ENCODE measurements around the gene AACS. TPM values are rescaled to one million over a fixed set of nuclear protein-coding genes. Genes with fewer than 3 reads are reported as not detected.

The AACS gene
- total and polyA plus RNA-seq, 2 of the 4 experiments (the other 2 are of a cell fraction): 22.0 to 24.9 TPM

GRCh38 chr12:125064492-125064891 is 743 bp upstream of the AACS start:
- Histone ChIP-seq H3K79me1 (ENCODE audit: low read depth in 1 of 2, low read length in 2 of 2) (peaks cover 0 to 33% of the 10 kb centered on the region in 2 experiments; a peak in 2 of 4 replicates), H3K14ac (replicated peaks; ENCODE audit: low read depth, low read length) (no peak overlapping the region), H3K27me3 (ENCODE audit: control insufficient read depth, insufficient read depth, low read length) (no peaks in the 10 kb centered on the region), H3K4me1 (ENCODE audit: control insufficient read depth, insufficient read depth, low read length) (peaks cover 3% of the 10 kb centered on the region), H3K18ac (ENCODE audit: low read depth, low read length) (no peak overlapping the region), H3K27ac (ENCODE audit: insufficient read depth, low read length) (no peak overlapping the region), H4K91ac (ENCODE audit: insufficient read depth, low read depth, low read length) (no peak overlapping the region), H3K56ac (ENCODE audit: extremely low read depth, insufficient read depth, low read length) (no peak overlapping the region), H2BK120ac (ENCODE audit: low read depth, low read length) (no peak overlapping the region), H3K4me3 (ENCODE audit: insufficient read depth, low read depth, low read length) (no peak overlapping the region; the same call in 1 of the 2 replicates), H2AK9ac (replicated peaks; ENCODE audit: low read depth, low read length, poor library complexity) (no peak overlapping the region), H2BK20ac (ENCODE audit: low read depth, low read length) (no peak overlapping the region), H2BK15ac (ENCODE audit: low read depth, low read length) (no peak overlapping the region), H2AFZ (replicated peaks; ENCODE audit: low read length, poor library complexity) (no peak overlapping the region), H3K23ac (ENCODE audit: low read depth, low read length) (no peak overlapping the region), H4K8ac (ENCODE audit: low read depth in 2 of 2, low read length in 2 of 2) (no peak overlapping the region), H3K4ac (ENCODE audit: low read depth, low read length) (no peak overlapping the region), H3K9ac (ENCODE audit: low read depth, low read length) (no peak overlapping the region), H3K36me3 (ENCODE audit: control insufficient read depth, insufficient read depth, low read length) (peaks cover 7% of the 10 kb centered on the region; the same call in 1 of the 2 replicates), H4K5ac (ENCODE audit: low read depth, low read length) (no peak overlapping the region), H2AK5ac (ENCODE audit: low read depth, low read length) (no peak overlapping the region), H2BK5ac (ENCODE audit: low read depth, low read length, poor library complexity, severe bottlenecking) (no peak overlapping the region), H3K9me3 (ENCODE audit: control insufficient read depth, insufficient read depth, low read length) (no peaks in the 10 kb centered on the region), H4K20me1 (ENCODE audit: insufficient read depth, low read length) (0 out of 2 replicates have a peak, but pooled peaks cover 4% of the 10 kb centered on the region), H3K4me2 (ENCODE audit: low read depth, low read length) (peak overlapping the region; percentile 93; the same call in 1 of the 2 replicates), H3K9me1 (ENCODE audit: insufficient read depth, low read length) (no peaks in the 10 kb centered on the region; the same call in 1 of the 2 replicates)
- POLR2A ChIA-PET (ENCODE audit: unreplicated experiment): no interaction called here
- intact Hi-C loops (cut with micrococcal nuclease): loop anchor here (2.0 kb wide), 1 partner anchor 16 kb away; no protein-coding TSS in a partner anchor
- in situ Hi-C loops (cut with MboI; ENCODE audit: low sequenced_read_pairs): no loop called here
- dilution Hi-C loops (cut with HindIII; ENCODE audit: low sequenced_read_pairs, unreplicated experiment): no loop called here
- CTCF ChIA-PET: interaction anchor here (0.6 kb wide), 2 partner anchors 20 to 26 kb away, joined by 3 to 5 read pairs; no protein-coding TSS in a partner anchor
- TF ChIP-seq NFE2L2 (IDR thresholded peaks at IDR 0.05; ENCODE audit: low read depth, low read length): no peak
- no peak for TF ChIP-seq BHLHE40 (IDR thresholded peaks at IDR 0.05; ENCODE audit: low read depth, low read length)
- TF ChIP-seq FOS (IDR thresholded peaks at IDR 0.05; ENCODE audit: low read depth, low read length): no peak
- TF ChIP-seq SMC3 (IDR thresholded peaks at IDR 0.05; ENCODE audit: low read depth, low read length): no peak
- no peak for TF ChIP-seq MXI1 (IDR thresholded peaks at IDR 0.05; ENCODE audit: borderline replicate concordance, low read depth, low read length)
- no peak for TF ChIP-seq MAFK (IDR thresholded peaks at IDR 0.05; ENCODE audit: low read depth, low read length)
- TF ChIP-seq CTCF (conservative IDR thresholded peaks at IDR 0.05; ENCODE audit: low read depth, low read length): no peak
- TF ChIP-seq CHD1 (IDR thresholded peaks at IDR 0.05; ENCODE audit: low read depth, low read length): no peak
- TF ChIP-seq USF2 (IDR thresholded peaks at IDR 0.05; ENCODE audit: low read depth, low read length): no peak
- no peak for TF ChIP-seq ELK1 (IDR thresholded peaks at IDR 0.05; ENCODE audit: borderline replicate concordance, low read depth, low read length)
- TF ChIP-seq CEBPB (IDR thresholded peaks at IDR 0.05; ENCODE audit: low read depth, low read length): no peak
- no peak for TF ChIP-seq RAD21 (IDR thresholded peaks at IDR 0.05; ENCODE audit: low read length)
- TF ChIP-seq RFX5 (IDR thresholded peaks at IDR 0.05; ENCODE audit: low read depth, low read length): no peak
- no TSS peak for BruUV-seq (replicated peaks)
- 13% methylated on average over 1 of the region's 5 CpGs; no CpG with 5 or more reads in 1 of the 2 experiments for WGBS, 2 experiments (ENCODE audit: extremely low coverage in 2 of 2, insufficient read length in 1 of 2)
- DNase-seq (no peak), ATAC-seq (ENCODE audit: low read depth) (no peak)
